ENCODE measurements around the gene SENP5.
"Not testable (repeated sequence)": the region's sequence is repeated elsewhere in the genome, so short reads cannot be mapped to it uniquely, and the experiment has no call there.

The SENP5 gene

DNA sequence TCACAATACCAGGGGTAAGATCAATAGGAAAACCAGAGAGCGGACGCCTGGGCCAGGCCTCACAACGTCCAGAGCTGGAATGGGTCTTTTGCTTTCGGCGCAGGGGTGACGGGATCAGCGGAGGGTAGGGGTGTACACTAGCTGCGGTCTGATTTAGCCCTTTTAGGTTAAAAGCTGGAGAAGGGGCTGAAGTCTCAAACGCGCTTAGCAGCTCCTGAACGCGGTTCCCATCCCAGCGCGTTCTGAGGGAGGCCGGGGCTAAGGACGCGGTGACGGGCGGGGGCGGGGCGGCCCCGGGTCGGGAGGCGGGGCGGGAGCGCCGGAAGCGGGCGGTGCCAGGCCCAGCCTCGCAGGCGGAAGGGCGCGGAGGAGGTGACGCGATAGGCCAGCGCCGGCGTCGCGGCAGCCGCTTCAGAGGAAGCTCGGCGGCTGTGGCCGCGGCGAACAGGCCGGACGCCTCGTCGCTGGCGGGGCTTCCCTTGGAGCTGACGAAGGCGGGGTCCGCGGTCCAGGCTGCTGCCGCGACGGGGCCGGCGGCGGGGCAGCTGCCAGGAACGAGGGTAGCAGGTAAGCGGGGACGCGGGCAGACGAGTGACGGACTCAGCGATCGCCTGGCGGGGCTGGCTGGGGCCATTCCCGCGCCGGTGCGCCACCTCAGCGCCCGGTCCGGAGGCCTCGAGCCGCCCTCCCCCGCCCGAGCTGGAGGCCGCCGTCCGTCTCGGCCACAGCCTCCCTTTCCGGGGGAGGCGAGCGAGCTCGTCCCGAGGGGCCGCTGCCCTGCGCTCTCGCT is at the start of gene SENP5:
Gene SENP5 (plus strand): TSS at position 414 of the 790 bp plus-strand sequence. CDS start 17,262 bp downstream, outside the sequence.
- DNase-seq: peak; percentile 84

DNA sequence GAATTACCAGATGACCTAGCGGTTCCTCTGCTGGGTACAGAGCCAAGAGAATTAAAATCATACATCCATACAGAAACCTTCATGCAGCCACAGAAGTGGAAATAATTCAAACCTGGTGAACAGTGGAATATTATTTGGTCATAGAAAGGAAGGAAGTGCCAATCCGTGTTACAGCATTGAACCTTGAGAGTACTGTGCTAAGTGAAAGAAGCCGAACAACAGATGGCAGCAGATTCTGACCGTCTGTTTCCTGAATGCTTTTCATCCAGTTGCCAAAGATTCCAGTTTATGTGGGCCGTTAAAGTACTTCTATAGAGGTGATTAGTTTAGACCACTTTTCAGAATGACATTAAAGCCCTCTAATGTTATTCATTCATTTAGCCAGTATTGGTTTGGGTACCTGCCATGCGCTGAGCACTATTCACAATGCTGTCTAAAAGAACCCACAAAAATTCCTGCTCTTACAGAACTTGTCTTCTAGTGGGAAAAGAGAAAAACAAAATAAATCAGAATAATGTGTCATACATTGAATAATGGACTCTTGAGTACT is 45.8 kb upstream of the SENP5 start:
- no peak for DNase-seq

- DNase-seq: not testable (repeated sequence)
Observed at GRCh38 chr3:196829651-196830050, 38.1 kb upstream of the SENP5 start.

- no peak for DNase-seq
Observed at GRCh38 chr3:196835086-196835485, 32.6 kb upstream of the SENP5 start.

DNA sequence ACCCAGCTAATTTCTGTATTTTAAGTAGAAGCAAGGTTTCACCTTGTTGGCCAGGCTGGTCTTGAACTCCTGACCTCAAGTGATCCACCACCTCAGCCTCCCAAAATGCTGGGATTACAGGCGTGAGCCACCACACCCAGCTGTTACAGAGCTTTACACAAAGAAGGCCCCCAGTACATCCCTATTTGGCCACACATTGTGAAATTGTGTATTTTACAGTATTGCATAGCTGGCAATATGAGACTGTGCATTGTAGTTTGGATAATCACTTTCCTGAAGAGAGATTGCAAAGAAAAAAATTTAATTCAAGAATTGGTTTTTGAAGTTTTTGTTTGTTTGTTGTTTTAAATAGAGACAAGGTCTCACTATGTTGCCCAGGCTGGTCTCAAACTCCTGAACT is 31.1 kb upstream of the SENP5 start:
- DNase-seq: not testable (repeated sequence)

DNA sequence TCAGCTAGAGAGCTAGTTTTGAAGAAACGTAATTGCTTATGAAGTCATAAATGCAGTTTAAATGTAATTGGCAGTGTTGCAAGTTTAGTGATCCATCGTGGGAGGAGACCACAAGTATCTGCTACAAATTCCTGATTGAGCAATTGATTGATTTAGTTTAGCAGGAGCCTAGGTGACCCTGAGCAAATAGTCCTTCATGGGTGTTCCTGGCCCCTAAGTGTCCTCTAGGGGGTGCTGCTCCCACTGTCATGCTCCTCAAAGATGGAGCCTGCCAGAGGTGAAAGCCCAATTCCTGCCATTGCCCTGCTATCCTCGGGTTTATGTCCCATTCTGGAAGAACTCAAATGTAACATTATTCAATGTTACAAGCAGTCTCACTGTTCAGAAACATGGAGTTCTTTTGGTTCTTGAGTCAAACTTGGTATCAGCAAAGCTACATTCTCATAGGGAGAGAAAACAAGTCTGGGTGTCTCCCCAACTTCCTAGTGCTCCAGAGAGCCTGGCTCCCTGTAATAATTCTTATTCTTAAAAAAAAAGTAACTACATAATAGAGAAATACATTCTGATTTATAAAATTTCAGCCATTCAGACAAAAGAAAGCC is 29.8 kb upstream of the SENP5 start:
- DNase-seq: peak; percentile 11

- not testable (repeated sequence) for DNase-seq
Observed at GRCh38 chr3:196839351-196839750, 28.4 kb upstream of the SENP5 start.

DNA sequence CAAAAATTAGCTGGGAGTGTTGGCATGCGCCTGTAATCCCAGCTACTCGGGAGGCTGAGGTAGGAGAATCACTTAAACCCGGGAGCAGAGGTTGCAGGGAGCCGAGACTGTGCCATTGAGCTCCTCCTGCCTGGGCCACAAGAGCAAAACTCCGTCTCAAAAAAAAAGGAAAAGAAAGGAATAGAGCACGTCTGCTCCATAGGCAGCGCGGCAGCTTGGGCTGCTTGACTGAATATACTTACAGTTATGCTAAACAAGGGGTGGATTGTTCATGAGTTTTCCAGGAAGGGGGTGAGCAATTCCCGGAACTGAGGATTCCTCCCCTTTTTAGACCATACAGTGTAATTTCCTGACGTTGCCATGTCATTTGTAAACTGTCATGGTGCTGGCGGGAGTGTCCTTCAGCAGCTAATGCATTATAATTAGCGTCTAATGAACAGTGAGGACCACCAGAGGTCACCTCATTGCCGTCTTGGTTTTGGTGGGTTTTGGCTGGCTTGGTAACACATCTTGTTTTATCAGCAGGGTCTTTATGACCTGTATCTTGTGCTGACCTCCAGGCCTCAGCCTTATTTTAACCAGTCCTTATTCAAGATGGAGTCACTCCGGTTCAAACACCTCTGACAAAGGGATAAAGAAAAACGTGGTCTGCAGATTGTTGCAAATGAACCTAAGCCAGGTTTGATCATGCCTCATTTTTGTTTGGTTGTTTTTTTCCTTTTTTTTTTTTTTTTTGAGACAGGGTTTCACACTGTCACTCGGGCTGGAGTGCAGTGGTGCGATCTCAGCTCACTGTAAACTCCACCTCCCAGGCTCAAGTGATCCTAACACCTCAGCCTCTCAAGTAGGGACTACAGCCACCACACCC is 24.9 kb upstream of the SENP5 start:
- DNase-seq: no peak

DNA sequence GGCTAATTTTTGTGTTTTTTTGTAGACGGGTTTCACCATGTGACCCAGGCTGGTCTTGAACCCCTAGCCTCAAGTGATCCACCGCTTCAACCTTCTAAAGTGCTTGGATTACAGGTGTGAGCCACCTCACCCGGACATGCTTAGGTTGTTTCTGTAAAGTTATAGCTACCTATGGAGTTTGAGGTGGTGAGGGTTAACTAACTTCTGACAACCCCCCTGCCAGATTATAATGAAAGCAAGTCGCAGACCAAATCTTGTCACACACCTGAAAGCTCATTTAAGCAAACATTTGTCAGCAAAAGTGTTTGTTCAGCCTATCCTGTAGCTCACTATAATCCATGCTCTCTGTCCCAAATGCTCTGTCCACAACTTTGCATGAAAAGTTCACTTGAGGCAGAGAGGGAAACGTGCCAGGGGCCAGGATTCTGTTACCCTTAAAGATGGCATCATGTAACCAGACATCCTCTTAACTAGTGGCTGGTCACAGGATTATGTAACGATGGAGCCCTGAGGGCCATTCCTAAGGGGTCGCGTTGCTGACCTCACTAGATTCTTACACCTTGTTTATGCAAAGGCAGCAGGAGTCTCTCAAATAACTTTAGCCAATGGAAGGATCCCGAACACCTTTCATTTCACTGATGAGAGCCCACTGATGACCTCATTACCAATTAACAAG is 24.1 kb upstream of the SENP5 start:
- DNase-seq: no peak

GRCh38 chr3:196844235-196845219 is 23.2 kb upstream of the SENP5 start:
- not testable (repeated sequence) for DNase-seq

DNA sequence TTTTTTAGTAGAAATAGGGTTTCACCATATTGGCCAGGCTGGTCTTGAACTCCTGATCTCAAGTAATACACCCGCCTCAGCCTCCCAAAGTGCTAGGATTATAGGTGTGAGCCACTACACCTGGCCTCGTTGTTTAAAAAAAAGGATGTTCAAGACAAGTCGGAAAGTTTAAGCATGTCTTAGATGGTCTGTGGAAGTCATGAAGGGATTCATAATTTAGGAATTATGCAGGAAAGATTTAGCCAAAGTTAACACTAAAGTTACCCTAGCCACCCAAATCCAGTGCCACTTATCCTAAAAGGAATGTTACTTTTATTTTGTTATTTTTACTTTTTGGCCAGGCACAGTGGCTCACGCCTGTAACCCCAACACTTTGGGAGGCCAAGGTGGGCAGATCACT is 19.3 kb upstream of the SENP5 start:
- not testable (repeated sequence) for DNase-seq

- DNase-seq: no peak
Observed at GRCh38 chr3:196849180-196849741, 18.5 kb upstream of the SENP5 start.

DNA sequence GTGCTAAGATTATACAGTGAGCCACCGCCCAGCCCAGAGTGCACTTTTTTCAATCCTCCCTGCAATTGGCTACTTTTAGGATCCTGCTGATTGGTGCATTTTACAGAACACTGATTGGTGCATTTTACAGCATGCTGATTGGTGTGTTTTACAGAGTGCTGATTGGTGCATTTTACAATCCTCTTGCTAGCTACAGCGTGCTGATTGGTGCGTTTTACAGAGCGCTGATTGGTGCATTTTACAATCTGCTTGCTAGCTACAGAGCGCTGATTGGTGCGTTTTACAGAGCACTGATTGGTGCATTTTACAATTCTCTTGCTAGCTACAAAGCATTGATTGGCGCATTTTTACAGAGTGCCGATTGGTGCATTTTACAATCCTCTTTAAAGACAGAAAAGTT is 4.7 kb upstream of the SENP5 start:
- DNase-seq: not testable (repeated sequence)

- DNase-seq: no peak
Observed at GRCh38 chr3:196867155-196867506, 589 bp upstream of the SENP5 start.

DNA sequence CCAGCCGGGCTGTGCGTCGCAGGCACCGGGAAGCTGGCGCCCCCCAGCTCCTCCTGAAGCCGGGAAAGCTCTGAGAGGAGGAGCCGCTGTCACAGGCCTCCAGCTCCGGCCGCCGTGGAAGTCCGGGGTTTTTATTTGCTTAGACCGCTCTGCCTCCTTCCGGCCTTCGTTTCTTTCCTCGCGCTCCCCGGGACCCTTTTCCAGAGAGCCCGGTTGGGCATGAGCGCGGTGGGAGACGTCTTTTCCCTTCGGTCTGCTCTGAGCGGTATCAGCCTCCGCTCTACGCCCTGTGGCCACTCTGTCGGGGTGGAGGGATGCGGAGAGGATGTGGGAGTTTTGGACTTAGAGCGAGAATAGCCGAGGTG is 559 bp downstream of the SENP5 start:
- DNase-seq: peak; percentile 6

GRCh38 chr3:196872316-196872715 is 4.6 kb downstream of the SENP5 start:
- DNase-seq: no peak

GRCh38 chr3:196874511-196875094 is 6.9 kb downstream of the SENP5 start:
- DNase-seq: peak; percentile 11

GRCh38 chr3:196875258-196875657 is 7.5 kb downstream of the SENP5 start:
- DNase-seq: no peak

- DNase-seq: no peak
Observed at GRCh38 chr3:196883361-196883760, 15.6 kb downstream of the SENP5 start.

- DNase-seq: no peak
Observed at GRCh38 chr3:196886144-196886543, 18.4 kb downstream of the SENP5 start.
